Activated CD4-positive, alpha-beta T cell treated with anti-CD3 and anti-CD28 coated beads for 36 hours (primary cell): ENCODE measurements around the gene TBX10. TPM values are rescaled to one million over a fixed set of nuclear protein-coding genes. Genes with fewer than 3 reads are reported as not detected.

Experiments
- ATAC-seq: fragments of 200-7000 bp; cut with Tn5 transposase; one replicate; pipeline ENCODE4 v1.10.0; 2021; ENCODE audit warnings: mild to moderate bottlenecking, moderate library complexity
- CTCF ChIA-PET: fragments of 350-600 bp; sonication (Branson Sonifier 250); formaldehyde crosslinking; loops from one replicate; lab custom pipeline; 2021; ENCODE audit warnings: antibody characterized with exemption; lab: Charles Lee
- POLR2A ChIA-PET: fragments of 350-600 bp; sonication (Branson Sonifier 250); formaldehyde crosslinking; loops from one replicate; lab custom pipeline; 2021; ENCODE audit warnings: antibody characterized with exemption, inconsistent platforms; lab: Charles Lee
- DNase-seq: peaks from one replicate; pipeline ENCODE4 v3.0.0-alpha.2; 2020
- H3K27ac Mint-ChIP-seq: one replicate; pipeline ENCODE4 v1.8.0; 2021; ENCODE audit warnings: mixed read lengths
- H3K27me3 Mint-ChIP-seq: one replicate; pipeline ENCODE4 v1.8.0; 2021; ENCODE audit warnings: mixed read lengths
- H3K36me3 Mint-ChIP-seq: one replicate; pipeline ENCODE4 v1.8.0; 2021; ENCODE audit warnings: low read depth, mixed read lengths
- H3K4me1 Mint-ChIP-seq: one replicate; pipeline ENCODE4 v1.8.0; 2021; ENCODE audit warnings: mixed read lengths
- H3K4me3 Mint-ChIP-seq: one replicate; pipeline ENCODE4 v1.8.0; 2021; ENCODE audit warnings: mild to moderate bottlenecking, moderate library complexity, mixed read lengths
- H3K9me3 Mint-ChIP-seq: one replicate; pipeline ENCODE4 v1.8.0; 2021; ENCODE audit warnings: low read depth, mixed read lengths
- intact Hi-C, 2 experiments: fragments of 100-400 bp; cut with DNase I in 1 of 2; cut with micrococcal nuclease in 1 of 2; formaldehyde crosslinking; loops; one replicate each; pipeline versions ENCODE4 v1.14.2 to v1.15.1; 2022 to 2024; cut with DNase I, micrococcal nuclease
- total RNA-seq, 2 experiments: library from RNA; stranded (reverse); gene quantifications; one replicate each; pipeline ENCODE4 v1.2.3, GENCODE V29; 2021

Gene TBX10
- total RNA-seq, 2 experiments from 2014 or later: not detected

GRCh38 chr11:67671211-67671520 is 31.6 kb upstream of the TBX10 start:
- ATAC-seq (no peak), DNase-seq (no peak)
- Mint-ChIP-seq H3K36me3 (no peaks in the 10 kb centered on the region), H3K4me3 (no peak overlapping the region), H3K27me3 (no peaks in the 10 kb centered on the region), H3K9me3 (no peaks in the 10 kb centered on the region), H3K27ac (no peak overlapping the region), H3K4me1 (no peaks in the 10 kb centered on the region)
- CTCF ChIA-PET: no interaction called here
- POLR2A ChIA-PET: no interaction called here
- intact Hi-C loops: no loop called here

- no peaks in the 10 kb centered on the region for H3K4me1 Mint-ChIP-seq
- H3K27me3 Mint-ChIP-seq: no peaks in the 10 kb centered on the region
- DNase-seq (no peak), ATAC-seq (no peak)
- no peak overlapping the region for H3K27ac Mint-ChIP-seq
- ChIA-PET POLR2A (no interaction called here), CTCF (no interaction called here)
- no peaks in the 10 kb centered on the region for H3K9me3 Mint-ChIP-seq
- no peak overlapping the region for H3K4me3 Mint-ChIP-seq
- no peaks in the 10 kb centered on the region for H3K36me3 Mint-ChIP-seq
- intact Hi-C loops: no loop called here
These were observed 31.0 kb upstream of the TBX10 start for GRCh38 chr11:67670316-67671210.

- intact Hi-C loops: no loop called here
- CTCF ChIA-PET: interaction anchor here (0.6 kb wide), 1 partner anchor 288 kb away, joined by 3 read pairs; no protein-coding TSS in a partner anchor
- no peak overlapping the region for H3K27ac Mint-ChIP-seq
These were observed 28.6 kb upstream of the TBX10 start for GRCh38 chr11:67668192-67668551.

GRCh38 chr11:67667490-67668191 is 28.1 kb upstream of the TBX10 start:
- H3K9me3 Mint-ChIP-seq: no peaks in the 10 kb centered on the region
- no peaks in the 10 kb centered on the region for H3K4me1 Mint-ChIP-seq
- H3K27ac Mint-ChIP-seq: no peak overlapping the region
- H3K4me3 Mint-ChIP-seq: no peak overlapping the region
- intact Hi-C loops: no loop called here
- no peaks in the 10 kb centered on the region for H3K36me3 Mint-ChIP-seq
- no peaks in the 10 kb centered on the region for H3K27me3 Mint-ChIP-seq
- CTCF ChIA-PET: interaction anchor here (0.6 kb wide), 2 partner anchors 11 to 287 kb away, joined by 3 read pairs; no protein-coding TSS in a partner anchor
- DNase-seq: no peak
- POLR2A ChIA-PET: no interaction called here
- no peak for ATAC-seq

More at GRCh38 chr11:67668192-67668551, 28.6 kb upstream of the TBX10 start:
- DNase-seq: no peak
- no peaks in the 10 kb centered on the region for H3K36me3 Mint-ChIP-seq
- no peaks in the 10 kb centered on the region for H3K27me3 Mint-ChIP-seq
- ATAC-seq: no peak
- POLR2A ChIA-PET: no interaction called here
- no peak overlapping the region for H3K4me3 Mint-ChIP-seq
- no peaks in the 10 kb centered on the region for H3K9me3 Mint-ChIP-seq
- H3K4me1 Mint-ChIP-seq: no peaks in the 10 kb centered on the region

GRCh38 chr11:67666676-67667489 is 27.3 kb upstream of the TBX10 start:
- ChIA-PET POLR2A (no interaction called here), CTCF (interaction anchor here (0.6 kb wide), 2 partner anchors 12 to 20 kb away, joined by 3 read pairs; no protein-coding TSS in a partner anchor)
- Mint-ChIP-seq H3K4me3 (no peak overlapping the region), H3K36me3 (no peaks in the 10 kb centered on the region), H3K27me3 (no peaks in the 10 kb centered on the region), H3K4me1 (no peaks in the 10 kb centered on the region), H3K27ac (no peak overlapping the region), H3K9me3 (no peaks in the 10 kb centered on the region)
- intact Hi-C loops: no loop called here
- no peak for DNase-seq
- ATAC-seq: no peak

GRCh38 chr11:67666303-67666645 is 26.7 kb upstream of the TBX10 start:
- Mint-ChIP-seq H3K9me3 (no peaks in the 10 kb centered on the region), H3K27ac (no peak overlapping the region), H3K36me3 (no peaks in the 10 kb centered on the region), H3K4me3 (no peak overlapping the region), H3K27me3 (no peaks in the 10 kb centered on the region), H3K4me1 (no peaks in the 10 kb centered on the region)
- intact Hi-C loops: no loop called here
- no peak for DNase-seq
- no peak for ATAC-seq
- ChIA-PET POLR2A (no interaction called here), CTCF (interaction anchor here (0.6 kb wide), 2 partner anchors 18 to 20 kb away, joined by 3 read pairs; no protein-coding TSS in a partner anchor)

GRCh38 chr11:67665541-67666302 is 26.2 kb upstream of the TBX10 start:
- Mint-ChIP-seq H3K4me3 (no peak overlapping the region), H3K27ac (no peak overlapping the region), H3K4me1 (no peaks in the 10 kb centered on the region), H3K36me3 (no peaks in the 10 kb centered on the region), H3K9me3 (no peaks in the 10 kb centered on the region), H3K27me3 (peaks cover 3% of the 10 kb centered on the region)
- POLR2A ChIA-PET: no interaction called here
- CTCF ChIA-PET: interaction anchor here (0.6 kb wide), 1 partner anchor 19 kb away, joined by 3 read pairs; no protein-coding TSS in a partner anchor
- DNase-seq (no peak), ATAC-seq (no peak)
- intact Hi-C loops: no loop called here

GRCh38 chr11:67664696-67665540 is 25.4 kb upstream of the TBX10 start:
- ChIA-PET CTCF (no interaction called here), POLR2A (no interaction called here)
- no peak overlapping the region for H3K27ac Mint-ChIP-seq
- ATAC-seq (no peak), DNase-seq (no peak)
- no peaks in the 10 kb centered on the region for H3K9me3 Mint-ChIP-seq
- H3K36me3 Mint-ChIP-seq: no peaks in the 10 kb centered on the region
- H3K4me3 Mint-ChIP-seq: no peak overlapping the region
- intact Hi-C loops: no loop called here
- peaks cover 3% of the 10 kb centered on the region for H3K27me3 Mint-ChIP-seq
- H3K4me1 Mint-ChIP-seq: no peaks in the 10 kb centered on the region

GRCh38 chr11:67664213-67664585 is 24.6 kb upstream of the TBX10 start:
- DNase-seq: no peak
- ChIA-PET POLR2A (no interaction called here), CTCF (no interaction called here)
- Mint-ChIP-seq H3K4me3 (no peak overlapping the region), H3K4me1 (no peaks in the 10 kb centered on the region), H3K9me3 (no peaks in the 10 kb centered on the region), H3K36me3 (no peaks in the 10 kb centered on the region), H3K27ac (no peak overlapping the region), H3K27me3 (peaks cover 3% of the 10 kb centered on the region)
- no peak for ATAC-seq
- intact Hi-C loops: no loop called here

- no peaks in the 10 kb centered on the region for H3K4me1 Mint-ChIP-seq
- POLR2A ChIA-PET: no interaction called here
- no peak for ATAC-seq
- peaks cover 3% of the 10 kb centered on the region for H3K27me3 Mint-ChIP-seq
- H3K27ac Mint-ChIP-seq: no peak overlapping the region
- H3K36me3 Mint-ChIP-seq: no peaks in the 10 kb centered on the region
- no peaks in the 10 kb centered on the region for H3K9me3 Mint-ChIP-seq
- no peak for DNase-seq
- CTCF ChIA-PET: interaction anchor here (0.6 kb wide), 1 partner anchor 751 kb away, joined by 3 read pairs; no protein-coding TSS in a partner anchor
- H3K4me3 Mint-ChIP-seq: no peak overlapping the region
- intact Hi-C loops: no loop called here
These were observed 24.1 kb upstream of the TBX10 start for GRCh38 chr11:67663532-67664212.
